Measurements from ENCODE around the gene PMVK.

DNA sequence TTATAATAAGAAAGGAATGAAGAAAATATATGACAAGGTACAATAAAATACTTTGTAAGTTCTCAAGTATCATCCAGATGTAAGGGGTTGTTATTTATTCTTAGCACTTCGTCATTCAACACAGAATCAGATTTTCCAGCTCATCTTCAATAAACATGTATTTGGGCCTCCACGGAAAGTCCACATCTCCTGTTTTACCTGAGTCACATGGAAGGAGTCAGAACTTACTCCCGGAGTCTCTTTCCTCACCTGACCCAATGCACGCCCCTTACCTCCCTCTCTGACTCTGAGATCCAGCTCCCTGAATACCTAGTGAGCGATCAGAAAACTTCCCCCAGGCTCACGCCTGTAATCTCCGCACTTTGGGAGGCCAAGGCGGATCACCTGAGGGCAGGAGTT lies 1.5 kb upstream of the PMVK start:
- TF ChIP-seq EZH2 (IDR thresholded peaks at IDR 0.05), result no peak
- TF ChIP-seq POLR2AphosphoS5 (IDR thresholded peaks at IDR 0.05; ENCODE audit: borderline replicate concordance, low read depth, low read length), result no peak
